NCI-H524 (cell line): ENCODE measurements around the gene TBC1D9.
A peak's percentile ranks its signal among the peaks of the same experiment; 100 is the strongest.
"Not testable (repeated sequence)": the region's sequence is repeated elsewhere in the genome, so short reads cannot be mapped to it uniquely, and the experiment has no call there.

Source experiments
- DNase-seq, 2 experiments: peaks; one replicate each; lab custom pipeline; 2025; lab: John Stamatoyannopoulos, UW

Gene TBC1D9

GRCh38 chr4:140756319-140757231 lies at the start of gene TBC1D9:
TBC1D9 (minus strand) TSS chr4:140756385; CDS start chr4:140756045, 340 bp downstream.
- DNase-seq = peak; percentile 77 to 87

- no peak for DNase-seq
These were observed 49.1 kb upstream of the TBC1D9 start for GRCh38 chr4:140805293-140805692.

DNA sequence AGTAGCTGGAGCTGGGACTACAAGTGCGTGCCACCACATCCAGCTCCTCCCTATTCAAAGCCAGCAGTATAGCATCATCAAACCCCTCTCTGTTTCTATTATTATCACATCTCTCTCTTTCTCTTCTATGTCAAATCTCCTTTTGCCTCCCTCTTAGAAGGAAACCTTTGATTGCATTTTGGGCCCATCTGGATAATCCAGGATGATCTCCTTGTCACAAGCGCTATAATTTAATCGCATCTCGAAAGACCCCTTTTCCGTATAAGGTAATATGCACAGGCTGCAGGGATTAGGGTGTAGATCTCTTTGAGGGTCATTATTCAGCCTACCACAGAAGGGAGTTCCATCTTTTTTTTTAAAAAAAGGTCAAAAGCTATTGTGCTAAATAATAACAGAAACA lies 46.4 kb upstream of the TBC1D9 start:
- peak; percentile 33 to 77 for DNase-seq

DNA sequence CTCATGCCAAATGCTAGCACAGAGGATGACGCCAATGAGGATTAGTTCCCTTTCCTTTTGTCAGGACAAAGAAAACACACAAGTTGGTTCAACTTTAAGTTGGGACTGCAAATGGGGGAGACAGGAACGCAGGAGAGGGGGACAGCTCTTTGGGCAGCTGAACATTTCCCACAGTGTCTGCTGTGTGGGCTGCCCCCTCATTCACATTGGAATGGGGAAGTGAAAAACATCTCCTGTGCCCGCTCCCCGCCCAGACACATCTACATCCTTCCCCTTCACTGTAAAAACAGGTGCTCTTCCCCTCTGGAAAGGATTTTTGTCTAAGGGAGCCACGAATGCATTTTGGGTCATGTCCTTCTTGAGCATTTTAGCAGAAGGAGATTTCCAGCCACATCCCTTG lies 44.5 kb upstream of the TBC1D9 start:
- no peak for DNase-seq

DNA sequence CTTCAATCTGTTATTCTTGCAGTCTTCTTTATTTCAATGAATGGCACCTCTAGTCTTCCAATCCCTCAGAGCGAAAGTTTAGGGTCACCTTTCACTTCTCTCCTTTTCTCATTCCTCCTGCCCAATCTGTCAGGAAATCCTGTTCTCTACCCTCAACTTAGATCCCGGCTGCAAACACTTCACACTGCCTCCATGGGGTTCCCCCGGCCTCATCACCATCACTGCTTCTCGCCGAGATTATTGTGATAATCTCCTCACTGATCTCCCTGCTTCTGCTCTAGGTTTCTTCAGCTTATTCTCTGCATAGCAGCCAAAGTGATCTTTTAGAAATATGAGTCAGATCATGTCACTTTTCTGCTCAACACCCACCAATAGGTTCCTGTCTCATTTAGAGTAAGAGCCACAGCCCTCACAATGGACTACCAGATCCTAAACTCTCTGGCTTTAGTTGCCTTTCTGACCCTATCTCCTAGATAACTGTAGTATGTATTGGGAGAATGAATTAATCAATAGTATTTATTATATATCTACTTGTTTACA lies 43.6 kb upstream of the TBC1D9 start:
- no peak for DNase-seq

DNA sequence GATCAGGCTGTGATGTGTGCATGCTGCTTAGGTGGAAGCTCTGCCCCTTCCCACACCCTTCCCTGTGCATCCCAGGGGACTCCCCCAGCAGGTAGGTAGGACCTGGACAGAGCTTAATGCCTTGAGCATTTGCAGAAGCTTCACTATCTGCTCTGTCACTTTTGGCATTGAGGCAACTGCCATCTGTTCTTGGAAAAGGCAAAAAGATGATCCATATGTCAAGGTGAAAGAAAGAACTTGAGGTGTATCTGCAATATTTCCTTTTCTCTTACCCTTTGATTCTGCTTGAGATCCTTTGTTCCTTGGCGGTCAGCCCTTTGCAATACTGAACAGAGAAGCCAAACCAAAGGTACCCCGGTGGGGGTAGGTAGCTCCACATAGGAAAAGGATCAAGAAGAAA lies 37.1 kb upstream of the TBC1D9 start:
- peak; percentile 31 to 59 for DNase-seq

DNA sequence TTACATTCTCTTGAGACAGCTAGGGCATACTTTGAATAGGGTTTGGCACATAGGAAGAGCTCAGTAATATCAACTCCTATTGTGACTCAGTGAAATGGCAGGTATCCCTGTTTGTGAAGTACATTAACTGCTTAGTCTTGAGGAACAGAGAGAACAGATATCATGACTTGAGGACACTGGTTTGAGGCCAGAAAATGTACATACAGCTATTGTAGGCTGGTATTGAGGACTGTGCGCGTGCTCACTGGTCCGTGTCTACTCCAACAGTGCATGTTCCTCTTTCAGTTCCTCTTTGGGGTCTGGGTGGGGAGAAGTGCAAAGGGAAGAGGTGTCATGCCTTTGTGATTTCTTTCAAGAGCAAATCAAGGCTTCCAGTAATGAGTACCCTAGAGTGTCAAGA lies 34.6 kb upstream of the TBC1D9 start:
- no peak for DNase-seq

DNA sequence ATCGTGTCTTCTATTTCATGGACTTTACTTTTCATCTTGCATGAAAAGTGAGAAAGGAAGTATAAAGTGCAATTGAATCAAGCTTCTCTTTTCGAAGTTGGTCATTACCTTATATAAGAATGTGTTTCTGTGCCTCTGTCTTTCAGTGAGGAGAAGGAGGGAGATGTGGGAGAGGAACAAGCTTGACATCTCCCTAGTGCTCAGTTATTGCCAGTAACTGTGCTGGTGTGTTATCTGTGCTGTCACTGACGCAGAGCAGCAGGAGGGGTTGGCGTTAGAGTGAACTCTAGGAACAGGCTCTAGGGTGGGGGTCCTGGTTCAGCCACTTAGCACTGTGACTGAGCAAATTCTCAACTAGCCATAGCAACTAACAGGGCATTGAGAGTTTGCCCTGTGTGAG lies 34.0 kb upstream of the TBC1D9 start:
- no peak for DNase-seq

- DNase-seq = no peak
These were observed 33.6 kb upstream of the TBC1D9 start for GRCh38 chr4:140789759-140790158.

- not testable (repeated sequence) for DNase-seq
These were observed 26.6 kb upstream of the TBC1D9 start for GRCh38 chr4:140782787-140783186.

DNA sequence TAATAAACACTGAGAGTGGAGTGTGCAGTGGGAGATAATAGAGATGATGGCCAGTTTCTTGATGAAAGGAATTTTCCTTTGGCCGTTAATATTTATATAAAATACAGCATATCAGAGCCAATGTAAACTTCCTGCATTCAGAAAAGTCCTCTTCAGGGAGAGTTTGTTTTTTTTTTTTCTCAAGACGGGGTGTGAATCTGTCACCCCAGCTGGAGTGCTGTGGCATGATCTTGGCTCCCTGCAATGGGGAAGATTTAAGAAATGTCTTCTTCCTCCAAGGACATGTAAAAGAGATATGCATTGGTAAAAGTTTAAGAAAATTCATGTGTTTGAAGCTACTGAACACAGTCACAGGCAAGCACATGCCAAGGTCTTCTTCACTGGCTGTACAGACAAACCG lies 25.4 kb upstream of the TBC1D9 start:
- DNase-seq = no peak

DNA sequence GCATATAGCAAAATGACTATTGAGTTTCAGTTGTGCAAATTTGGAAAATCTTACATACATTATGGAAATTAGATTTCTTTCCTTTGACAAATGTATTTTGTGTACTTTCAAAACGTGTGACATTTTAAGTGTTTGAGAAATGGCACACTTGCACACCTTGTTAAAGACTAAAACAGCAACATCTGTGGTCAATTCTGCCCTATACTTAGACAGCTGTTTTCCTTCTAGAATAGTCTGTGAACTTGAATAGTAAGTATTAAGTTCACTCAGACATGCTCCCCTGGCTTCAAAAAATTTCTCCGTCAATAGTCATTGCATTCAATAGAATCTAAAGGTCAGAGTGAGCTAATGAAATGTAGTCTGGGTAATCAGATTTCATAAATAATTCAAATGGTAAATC lies 21.7 kb upstream of the TBC1D9 start:
- DNase-seq = no peak

DNA sequence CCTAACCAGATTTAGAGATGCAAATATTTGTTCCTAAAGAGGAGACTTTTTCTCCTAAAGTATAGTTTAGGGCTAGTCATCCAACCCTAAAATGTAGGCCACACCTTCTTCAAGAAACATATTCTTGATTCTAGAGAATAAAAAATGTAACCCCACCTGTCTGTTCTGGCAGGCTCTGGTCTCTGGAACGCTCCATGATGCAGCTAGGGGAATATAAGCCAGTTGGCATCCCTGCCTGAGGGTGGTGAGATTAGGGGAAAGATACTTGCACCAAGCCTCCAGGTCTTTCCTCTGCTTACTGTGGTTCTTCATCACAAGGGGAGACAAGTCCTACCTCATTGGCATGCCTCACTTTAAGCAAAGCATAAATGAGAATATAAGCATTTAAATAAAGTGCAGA lies 21.2 kb upstream of the TBC1D9 start:
- no peak for DNase-seq

DNA sequence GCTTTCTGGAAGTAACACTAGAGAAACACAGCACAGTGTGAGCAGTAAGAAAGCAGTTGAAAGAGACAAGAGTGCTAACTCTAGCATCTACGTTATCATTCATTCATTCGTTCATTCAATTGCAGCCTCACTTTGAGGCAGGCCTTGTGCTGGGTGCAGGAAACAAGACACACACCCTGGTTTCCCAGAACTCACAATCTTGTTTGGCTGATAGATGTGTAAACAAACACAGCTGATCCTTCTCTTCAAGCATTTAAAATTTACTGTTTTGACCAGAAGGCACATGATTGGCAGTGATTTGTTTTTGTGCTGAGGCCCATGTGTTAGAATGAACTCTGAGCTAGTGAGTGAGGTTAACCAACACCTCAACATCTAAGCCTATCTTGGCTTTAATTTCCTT lies 20.4 kb upstream of the TBC1D9 start:
- no peak for DNase-seq

- no peak for DNase-seq
These were observed 18.8 kb upstream of the TBC1D9 start for GRCh38 chr4:140774956-140775355.

DNA sequence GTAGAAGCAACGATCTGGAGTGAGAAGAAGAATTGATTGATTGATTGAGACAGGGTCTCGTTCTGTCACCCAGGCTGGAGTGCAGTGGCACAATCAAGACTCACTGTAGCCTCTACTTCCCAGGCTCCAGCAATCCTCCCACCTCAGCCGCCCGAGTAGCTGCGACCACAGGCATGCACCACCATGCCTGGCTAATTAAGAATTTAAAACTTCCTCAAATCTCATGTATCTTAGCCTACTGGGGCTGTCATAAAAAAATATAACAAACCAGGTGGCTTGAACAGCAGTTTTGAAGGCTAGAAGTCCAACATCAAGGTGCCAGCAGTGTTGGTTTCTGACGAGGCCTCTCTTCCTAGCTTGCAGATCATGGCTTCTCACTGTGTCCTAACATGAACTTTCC lies 18.3 kb upstream of the TBC1D9 start:
- no peak for DNase-seq

DNA sequence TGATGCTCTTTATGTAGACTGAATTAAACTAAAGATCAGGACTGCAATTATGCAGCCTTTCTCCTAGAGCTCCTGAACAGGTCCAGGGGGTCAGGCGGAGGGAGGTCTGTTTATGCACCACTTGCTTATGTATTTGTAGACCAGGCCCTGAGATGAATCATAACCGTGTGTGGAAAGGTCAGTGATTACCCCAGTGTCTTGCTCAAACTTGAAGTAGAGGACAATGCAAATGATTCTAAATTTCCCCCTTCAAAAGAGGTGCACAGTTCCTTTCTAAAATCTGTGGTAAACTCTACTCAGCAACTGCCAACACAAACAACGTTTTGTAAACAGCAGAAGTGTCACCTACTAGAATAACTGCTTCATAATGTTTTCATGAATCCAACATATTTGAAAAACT lies 13.0 kb upstream of the TBC1D9 start:
- no peak for DNase-seq

DNA sequence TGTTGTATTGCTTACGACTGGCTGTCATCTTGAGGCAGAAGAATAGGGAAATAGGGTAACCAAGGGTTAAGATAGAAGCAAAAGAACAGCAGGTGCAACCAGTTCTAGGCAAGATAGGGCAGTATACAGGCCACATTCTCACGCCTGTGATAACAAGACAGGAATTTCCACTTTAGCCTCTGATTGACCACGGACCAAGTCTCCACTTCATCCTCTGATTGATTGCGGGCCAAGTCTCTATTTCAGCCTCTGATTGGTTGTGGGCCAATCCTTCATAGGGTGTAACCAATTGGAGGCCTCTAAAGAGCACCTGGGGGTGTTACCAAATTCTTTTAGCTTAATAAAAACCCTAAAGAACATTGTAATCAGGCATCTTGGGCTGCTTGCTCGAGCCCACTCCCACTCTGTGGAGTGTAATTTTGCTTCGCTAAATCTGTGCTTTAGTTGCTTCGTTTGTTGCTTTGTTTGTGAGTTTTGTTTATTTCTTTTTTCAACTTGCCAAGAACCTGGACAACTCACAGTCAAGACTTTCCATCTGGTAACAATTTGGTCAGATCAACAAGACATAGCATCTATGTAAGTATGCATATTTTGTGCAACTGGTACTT lies 8.7 kb upstream of the TBC1D9 start:
- no peak for DNase-seq

DNA sequence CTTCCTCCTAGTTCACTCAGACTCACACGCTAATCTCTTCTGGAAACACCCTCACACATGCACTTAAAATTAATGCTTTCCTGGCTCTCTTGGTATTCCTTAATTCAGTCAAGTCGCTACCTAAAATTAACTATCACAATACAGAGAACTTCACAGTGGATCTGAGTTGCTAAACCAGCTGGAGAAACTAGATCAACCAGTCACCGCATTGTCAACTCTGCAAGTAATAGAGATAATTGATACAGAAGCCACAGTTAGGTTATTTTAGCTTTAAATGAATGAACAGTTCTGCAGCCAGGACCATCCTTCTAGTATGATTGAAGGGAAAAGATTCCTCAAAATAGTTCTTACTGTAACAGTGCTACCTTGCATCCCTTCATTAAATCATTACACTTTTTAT lies 6.0 kb upstream of the TBC1D9 start:
- DNase-seq = no peak

DNA sequence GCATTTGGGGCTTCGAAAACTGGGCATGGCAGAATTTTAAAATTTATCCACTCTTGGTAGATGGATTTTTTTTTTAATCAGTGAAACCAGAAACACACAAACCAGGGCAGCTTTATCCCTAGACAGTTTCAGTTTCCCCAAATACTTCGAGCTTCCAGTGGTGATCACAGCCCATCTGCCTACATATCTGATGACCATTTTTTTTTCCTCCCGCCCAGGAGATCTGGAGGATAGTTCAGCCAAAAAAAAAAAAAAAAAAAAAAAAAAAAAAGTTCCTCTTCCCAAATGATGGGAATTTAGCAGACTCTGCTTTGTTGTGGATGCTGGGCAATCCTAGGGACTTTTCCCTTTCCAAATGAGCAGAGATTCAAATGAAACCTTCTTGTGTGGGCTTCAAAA lies 1.0 kb upstream of the TBC1D9 start:
- DNase-seq = no peak

GRCh38 chr4:140755774-140756318 lies 339 bp downstream of the TBC1D9 start:
- peak in 1 of 2 experiments; percentile 35 for DNase-seq

DNA sequence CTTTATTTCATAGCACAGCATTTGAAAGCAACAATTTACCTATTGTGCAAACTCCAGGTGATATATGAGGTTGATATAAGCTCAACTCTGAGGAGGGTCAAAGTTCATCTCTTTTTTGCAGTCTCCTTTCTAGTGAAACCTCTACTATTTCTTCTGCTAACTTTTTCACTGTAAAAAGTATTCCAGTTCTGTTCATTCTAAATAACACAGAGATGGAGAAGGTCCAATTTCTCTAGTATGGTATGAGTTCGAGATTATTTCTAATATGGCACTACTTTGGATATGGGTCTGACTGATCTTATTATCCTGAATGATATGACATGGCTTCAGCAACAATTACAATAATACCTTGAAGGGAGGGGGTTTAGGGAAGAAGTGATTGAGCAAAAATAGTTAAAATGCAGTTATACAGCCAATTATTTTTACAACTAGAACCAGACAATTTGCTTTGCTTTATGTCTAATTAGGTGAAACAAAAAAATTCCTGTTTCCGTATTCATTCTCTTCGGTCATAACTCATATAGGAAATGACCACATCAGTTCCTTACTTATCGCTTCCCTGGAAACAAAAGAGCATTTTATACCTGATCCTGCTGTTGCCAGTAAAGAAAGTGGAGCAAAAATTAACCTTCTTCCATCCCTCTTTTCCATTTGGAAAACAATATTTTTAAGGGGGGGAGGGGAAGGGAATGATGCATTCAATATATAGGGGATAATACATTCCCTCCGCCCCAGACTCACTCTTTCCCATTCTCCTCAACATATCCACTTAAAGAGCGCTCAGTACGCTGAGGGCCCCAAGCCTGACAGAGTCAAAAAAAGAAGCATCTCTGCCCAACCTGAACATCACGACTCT lies 1.0 kb downstream of the TBC1D9 start:
- peak in 1 of 2 experiments; percentile 14 for DNase-seq
